ENCODE data around the gene CD93.

CD93 gene

GRCh38 chr20:23120936-23121750, 35.0 kb upstream of the CD93 start:
- DNase-seq (ENCODE audit: low read depth in 2 of 2) = no peak

- DNase-seq (ENCODE audit: low read depth in 2 of 2) = no peak
These were observed 34.1 kb upstream of the CD93 start for GRCh38 chr20:23120261-23120660.

DNA sequence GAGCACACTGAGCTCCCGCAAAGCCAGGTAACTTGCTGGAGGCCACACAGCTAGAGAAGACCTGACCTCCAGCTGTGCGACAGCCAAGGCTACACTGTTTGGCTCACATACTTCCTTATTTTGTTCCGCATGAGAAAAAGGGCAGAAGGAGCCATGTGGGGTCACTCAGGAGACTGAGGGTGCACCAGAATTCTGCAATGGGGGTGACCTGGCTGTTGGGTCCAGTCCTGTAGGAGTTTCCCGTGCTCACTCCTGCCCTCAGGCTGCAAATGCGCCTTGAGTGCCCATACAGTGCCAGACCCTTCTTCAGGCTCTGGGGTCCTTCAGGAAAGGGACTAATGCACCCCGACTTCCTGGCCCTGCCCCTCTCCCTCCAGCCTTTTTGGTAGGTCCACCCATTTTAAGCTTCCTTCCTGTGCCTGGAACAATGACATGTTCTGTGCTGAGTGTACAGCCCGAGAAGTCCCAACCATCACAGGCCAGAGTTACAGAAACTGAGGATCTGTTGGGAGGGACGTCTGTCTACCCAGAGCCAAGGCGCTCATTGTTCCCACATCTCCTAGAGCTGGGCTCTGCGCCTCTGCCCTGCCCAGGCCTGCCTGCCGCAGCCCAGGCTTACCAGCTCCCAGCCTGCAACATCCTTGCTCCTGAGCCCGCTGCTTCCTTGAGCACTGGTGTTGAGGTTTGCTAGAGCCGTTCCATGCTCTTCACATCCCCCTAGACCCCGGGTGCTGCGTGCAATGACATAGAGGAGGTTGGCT, 33.5 kb upstream of the CD93 start:
- no peak for DNase-seq (ENCODE audit: low read depth in 2 of 2)

GRCh38 chr20:23118766-23119165, 32.6 kb upstream of the CD93 start:
- DNase-seq (ENCODE audit: low read depth in 2 of 2) = no peak

GRCh38 chr20:23118144-23118543, 32.0 kb upstream of the CD93 start:
- no peak for DNase-seq (ENCODE audit: low read depth in 2 of 2)

GRCh38 chr20:23117738-23118137, 31.6 kb upstream of the CD93 start:
- DNase-seq (ENCODE audit: low read depth in 2 of 2) = no peak

DNA sequence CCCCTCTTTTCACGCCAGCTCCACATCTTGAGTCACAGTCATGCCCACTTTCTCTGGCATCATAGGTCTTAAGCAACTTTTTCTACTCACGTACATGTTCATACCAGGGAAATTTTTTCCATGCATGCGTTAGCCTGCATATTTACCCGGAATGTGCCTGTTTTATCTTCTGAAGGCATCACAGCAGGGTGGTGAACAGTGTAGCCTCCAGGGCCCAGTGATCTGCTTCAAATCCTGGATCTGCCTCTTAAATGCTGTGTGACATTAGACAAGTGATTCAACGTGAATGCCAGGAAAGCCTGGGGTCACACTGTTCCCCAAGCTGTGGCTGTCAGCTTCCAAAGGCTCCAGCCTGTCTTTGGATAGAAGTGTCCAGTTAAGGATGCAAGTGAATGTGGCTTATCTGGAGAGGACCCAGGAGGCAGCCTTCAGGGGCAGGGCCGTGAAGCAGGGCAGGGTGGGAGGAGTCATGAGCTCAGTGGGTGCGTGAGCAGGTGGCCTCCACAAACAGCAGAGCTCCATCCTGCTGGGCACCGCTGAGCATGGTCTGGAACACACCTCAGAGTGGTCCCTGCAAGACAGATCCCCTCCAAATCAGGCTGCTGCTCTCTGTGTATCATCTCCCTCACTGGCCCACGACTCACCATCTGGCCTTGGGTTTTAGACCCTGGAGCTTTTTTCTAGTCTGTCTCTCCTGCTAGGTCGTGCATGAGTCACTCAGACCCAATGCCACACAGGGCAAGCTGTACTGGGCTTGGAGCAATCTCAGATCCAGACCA, 30.4 kb upstream of the CD93 start:
- no peak for DNase-seq (ENCODE audit: low read depth in 2 of 2)

DNA sequence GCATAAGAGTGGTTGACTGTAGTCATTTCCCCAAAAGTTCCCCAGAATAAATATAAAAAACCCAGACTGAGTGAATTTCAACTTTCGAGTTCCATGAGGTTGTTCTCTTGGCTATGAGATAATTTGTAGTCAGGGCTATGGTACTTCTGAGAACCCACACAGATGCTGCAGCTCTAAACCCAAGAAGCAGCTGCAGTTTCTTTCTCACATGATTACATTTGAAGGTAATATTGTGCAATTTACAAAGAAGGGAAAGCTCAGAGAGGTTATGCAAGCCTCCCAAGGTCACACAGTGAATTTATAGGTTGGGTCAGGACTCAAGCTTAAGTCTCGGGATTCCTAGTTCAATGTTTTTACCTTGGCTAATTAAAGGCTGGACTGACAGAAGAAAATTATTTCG, 29.7 kb upstream of the CD93 start:
- no peak for DNase-seq (ENCODE audit: low read depth in 2 of 2)

- no peak for DNase-seq (ENCODE audit: low read depth in 2 of 2)
These were observed 28.4 kb upstream of the CD93 start for GRCh38 chr20:23114448-23115082.

DNA sequence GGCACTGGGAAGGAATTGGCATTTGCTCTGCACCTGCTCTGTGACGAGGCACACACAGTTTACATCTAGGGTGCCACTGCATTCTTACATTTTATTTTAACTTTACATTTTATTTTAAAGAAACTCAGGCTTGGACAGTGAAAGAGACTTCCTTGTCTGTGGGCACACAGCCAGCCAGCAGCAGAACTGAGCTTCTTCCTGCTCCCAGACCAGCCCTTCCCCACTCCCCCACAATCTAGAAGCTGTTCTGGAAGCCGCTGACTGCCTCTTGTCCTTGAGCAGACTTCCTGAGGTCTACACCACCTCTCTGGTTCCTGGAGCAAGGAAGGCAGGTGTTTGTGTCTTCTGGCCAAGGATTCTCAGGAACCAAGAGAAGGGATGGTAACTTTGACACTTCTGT, 27.9 kb upstream of the CD93 start:
- no peak for DNase-seq (ENCODE audit: low read depth in 2 of 2)

GRCh38 chr20:23112595-23112994, 26.5 kb upstream of the CD93 start:
- no peak for DNase-seq (ENCODE audit: low read depth in 2 of 2)

DNA sequence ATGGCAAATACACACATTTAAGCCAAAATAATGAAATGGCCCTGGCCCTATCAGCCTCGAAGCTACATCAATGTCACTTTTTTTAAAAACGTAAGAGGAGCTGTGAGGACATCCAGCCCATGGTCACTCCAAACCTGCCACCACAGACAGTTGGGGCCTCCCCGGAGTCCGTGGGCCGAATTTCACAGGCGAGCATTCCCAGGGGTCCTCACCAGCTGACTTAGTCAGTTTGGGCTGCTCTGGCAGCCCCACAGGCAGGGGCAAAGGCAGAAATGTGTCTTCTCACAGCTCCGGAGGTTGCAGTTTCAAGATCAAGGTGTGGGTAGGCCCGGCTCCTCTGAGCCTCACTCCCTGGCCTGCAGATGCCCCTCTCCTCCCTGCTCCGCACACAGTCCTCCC, 25.8 kb upstream of the CD93 start:
- no peak for DNase-seq (ENCODE audit: low read depth in 2 of 2)

- no peak for DNase-seq (ENCODE audit: low read depth in 2 of 2)
These were observed 25.3 kb upstream of the CD93 start for GRCh38 chr20:23111307-23111943.

GRCh38 chr20:23108871-23109270, 22.7 kb upstream of the CD93 start:
- no peak for DNase-seq (ENCODE audit: low read depth in 2 of 2)

GRCh38 chr20:23107466-23107865, 21.3 kb upstream of the CD93 start:
- no peak for DNase-seq (ENCODE audit: low read depth in 2 of 2)

- DNase-seq (ENCODE audit: low read depth in 2 of 2) = no peak
These were observed 20.2 kb upstream of the CD93 start for GRCh38 chr20:23106271-23106851.

GRCh38 chr20:23105193-23105592, 19.1 kb upstream of the CD93 start:
- no peak for DNase-seq (ENCODE audit: low read depth in 2 of 2)

- DNase-seq (ENCODE audit: low read depth in 2 of 2) = no peak
These were observed 17.3 kb upstream of the CD93 start for GRCh38 chr20:23103284-23104018.

DNA sequence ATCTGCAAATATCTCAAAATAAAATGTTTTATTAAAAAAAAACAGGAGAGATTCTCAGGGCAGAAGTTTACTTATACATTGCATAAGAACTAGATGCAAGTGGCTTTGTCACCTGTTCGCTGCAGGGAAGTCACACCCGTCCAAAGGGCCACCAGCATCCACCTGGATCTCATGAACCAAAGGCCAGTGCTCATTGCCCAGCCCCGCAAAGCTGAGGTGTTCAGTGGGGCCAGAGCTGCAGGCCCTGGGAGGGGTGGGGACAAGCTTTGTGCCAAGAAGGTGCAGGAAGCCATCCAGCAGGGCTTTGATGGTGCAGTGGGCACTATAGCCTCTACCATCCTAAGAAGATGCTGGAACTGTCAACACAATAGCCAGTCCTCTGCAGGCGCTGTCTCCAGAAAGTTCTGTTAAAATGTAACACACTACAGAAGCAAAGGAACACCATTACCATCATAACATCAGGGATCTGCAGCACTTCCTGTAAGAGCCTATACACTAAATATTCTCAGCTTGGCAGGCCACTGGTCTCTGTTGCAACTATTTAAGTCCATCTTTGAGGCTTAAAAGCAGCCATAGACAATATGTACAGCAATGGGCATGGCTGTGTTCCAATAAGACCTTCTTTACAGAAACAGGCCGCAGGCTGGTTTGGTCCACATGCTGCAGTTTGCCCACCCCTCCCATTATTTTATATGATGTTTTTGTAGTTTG, 15.7 kb upstream of the CD93 start:
- no peak for DNase-seq (ENCODE audit: low read depth in 2 of 2)

DNA sequence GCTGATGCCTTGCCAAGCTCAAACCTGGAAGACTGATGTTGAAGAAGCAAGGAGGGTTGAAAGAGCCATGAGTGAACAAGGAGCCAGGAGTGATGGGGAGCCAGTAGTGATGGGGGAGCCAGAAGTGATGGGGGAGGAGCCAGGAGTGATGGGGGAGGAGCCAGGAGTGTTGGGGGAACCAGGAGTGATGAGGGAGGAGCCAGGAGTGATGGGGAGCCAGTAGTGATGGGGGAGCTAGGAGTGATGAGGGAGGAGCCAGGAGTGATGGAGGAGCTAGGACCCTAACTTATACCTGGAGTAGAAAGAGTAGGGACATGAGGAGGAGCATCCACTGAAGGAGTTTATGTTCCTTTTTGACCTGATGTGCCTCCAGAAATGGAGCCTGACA, 14.6 kb upstream of the CD93 start:
- DNase-seq (ENCODE audit: low read depth in 2 of 2) = no peak

All from activated CD4-positive, alpha-beta T cell treated with anti-CD3 and anti-CD28 coated beads for 24 hours (primary cell).